ENCODE measurements around the gene TP53TG3.
"Not testable (repeated sequence)": the region's sequence is repeated elsewhere in the genome, so short reads cannot be mapped to it uniquely, and the experiment has no call there.

GRCh38 chr16:32676065-32676464, at the start of gene TP53TG3:
- not testable (repeated sequence) for TF ChIP-seq CTCF, POLR2A (IDR thresholded peaks at IDR 0.05)
